Smooth muscle cell of the pulmonary artery (primary cell): ENCODE data around the gene ADGRL3. TPM values are rescaled to one million over a fixed set of nuclear protein-coding genes. Genes with fewer than 3 reads are reported as not detected.

Experiments used
- total RNA-seq: library from RNA; depleted of rRNA; stranded (reverse); fragments of >200 nt; gene quantifications from 2 replicates; pipeline ENCODE4 v1.2.3, GENCODE V29; 2014

Gene ADGRL3
- total RNA-seq = 0.56 and 7.9 TPM in 2 replicates

DNA sequence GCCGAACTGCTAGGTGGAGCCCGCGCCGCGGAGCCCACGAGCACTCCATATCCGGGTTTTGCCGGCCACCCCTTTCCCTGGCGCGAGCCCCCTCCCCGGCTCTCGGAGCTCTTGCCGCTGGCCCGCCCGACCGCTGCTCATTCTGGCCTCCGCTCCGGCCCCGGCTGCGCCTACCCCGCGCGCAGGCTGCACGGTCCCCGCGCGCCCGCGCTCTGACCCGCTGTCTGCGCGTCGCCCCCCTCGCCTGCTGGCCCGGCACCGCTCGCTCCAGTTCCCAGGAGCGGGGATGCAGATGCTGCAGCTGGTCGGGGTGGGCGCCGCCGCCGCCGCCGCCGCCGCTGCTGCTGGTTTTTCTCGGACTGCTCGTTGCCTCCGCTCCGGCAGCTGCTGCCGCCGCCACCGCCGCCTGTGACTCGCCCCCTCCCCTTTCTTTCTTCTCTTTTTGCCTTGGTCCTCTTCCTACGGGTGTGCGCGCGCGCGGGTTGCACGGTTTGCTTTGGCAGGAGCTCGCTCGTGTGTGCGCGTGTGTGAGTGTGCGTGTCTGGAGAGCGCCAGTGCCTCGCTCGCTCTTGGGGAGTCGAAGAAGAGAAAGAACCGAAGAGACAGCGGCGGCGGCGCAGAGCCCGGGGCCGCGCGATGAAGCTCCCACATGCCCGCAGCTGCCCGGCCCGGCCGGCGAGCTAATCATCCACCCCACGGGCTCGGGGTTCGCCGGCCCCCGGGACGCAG, at the start of gene ADGRL3:
Gene ADGRL3, plus strand, starts transcription at position 140 of the 729 bp plus-strand sequence.

